ENCODE measurements around the gene NKD1.

NKD1 gene

DNA sequence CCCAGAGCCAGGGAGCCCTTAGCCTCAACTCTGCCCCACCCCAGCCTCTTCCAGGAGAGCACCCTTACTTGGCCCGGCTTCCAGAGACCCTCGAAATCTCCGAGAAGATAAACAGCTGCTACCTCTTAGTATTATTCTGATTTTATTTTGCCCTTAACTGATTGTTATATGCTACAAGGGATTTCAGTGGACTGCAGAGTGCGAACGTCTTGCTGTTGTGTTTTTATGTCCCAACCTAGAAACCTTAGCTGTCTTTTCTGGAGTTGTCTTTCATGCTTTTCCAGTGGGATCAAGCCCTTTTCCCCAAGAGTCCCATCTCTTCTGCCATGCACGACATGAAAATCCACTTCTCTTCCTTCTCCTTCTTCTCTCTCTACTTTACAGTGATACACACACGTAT is 85.9 kb downstream of the NKD1 start:
- no peak for DNase-seq

DNA sequence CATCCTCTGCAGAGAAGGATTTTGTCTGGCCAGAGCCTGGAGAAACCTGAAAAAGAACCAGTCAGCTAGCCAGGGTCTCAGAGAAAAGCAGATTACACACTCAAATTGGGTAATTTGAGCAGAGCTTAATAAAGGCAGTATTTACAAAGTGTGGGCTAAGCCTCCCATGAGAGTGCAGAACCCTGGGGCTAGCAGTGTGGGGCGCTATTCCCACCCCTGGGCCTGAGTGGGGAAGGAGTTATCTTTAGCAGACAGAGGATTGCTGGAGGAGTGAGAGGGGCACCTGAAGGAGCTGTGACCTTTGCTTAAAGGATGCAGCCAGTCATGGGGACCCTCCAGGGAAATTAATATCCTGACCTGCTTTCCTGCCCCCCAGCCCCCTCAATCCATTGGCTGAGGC is 86.8 kb downstream of the NKD1 start:
- DNase-seq: no peak

DNA sequence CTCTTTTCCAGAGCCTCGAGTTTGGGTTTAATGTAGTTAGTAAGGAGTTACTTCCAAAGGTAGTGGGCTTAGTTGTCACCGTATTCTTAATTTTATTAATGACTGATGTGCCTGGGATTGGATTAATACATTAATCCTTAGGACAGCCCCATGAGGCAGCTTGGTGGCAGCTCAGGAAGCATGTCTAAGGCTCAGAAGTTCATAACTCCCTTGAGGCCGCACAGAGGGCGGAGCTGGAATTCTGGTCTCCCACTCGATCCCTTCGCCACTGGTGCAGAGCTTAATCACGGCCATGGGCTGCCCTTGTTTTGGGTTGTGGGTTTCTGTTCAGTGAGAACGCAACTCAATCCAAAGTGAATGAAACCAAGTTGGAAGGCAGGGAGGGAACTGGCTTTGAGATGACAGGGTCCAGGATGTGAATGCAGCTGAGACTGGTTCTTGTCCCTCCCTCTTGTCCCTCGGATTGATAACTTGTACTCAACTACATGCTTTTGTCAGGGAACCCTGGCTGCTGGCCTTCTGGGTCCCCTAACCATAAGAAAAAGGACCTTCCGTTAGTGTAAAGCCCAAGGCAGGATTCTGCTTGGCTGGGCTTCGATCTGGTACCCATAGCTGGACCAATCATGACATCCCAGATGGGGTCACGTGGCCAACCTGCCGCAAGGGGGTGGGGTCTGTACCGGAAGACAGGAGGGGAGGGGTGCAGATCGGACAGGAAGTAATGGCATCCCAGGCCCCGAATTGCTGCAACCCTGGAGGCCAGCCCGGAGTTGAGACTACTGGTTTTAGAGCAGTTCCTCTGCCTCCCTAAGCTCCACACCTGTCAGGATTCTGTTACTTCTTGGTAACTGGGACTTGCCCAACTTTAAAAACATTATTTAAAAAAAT is 87.6 kb downstream of the NKD1 start:
- DNase-seq: no peak

DNA sequence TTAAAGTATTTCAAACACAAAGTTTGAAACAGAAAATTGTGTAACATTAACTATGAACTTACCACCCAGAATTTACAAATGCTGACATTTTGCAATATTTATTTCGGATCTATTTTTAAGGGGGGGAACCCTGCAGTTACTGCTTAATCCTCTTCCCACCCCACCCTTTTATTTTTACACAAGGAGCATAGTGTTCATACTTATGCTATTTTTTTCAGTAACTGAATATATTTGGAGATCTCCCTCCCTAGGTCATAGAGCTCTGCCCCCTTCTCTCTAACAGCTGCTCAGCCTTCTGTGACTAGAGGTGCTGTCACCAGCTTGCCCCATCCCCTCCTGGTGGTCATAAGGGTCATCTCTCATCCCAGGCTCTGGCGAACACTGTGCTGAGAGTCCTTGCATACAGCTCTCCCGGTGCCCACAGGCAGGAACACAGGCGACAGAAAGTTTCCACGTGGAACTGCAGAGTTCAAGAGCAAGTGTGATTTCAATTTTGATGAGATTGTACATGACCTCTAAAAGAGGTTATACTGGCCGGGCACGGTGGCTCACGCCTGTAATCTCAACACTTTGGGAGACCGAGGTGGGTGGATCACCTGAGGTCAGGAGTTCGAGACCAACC is 88.7 kb downstream of the NKD1 start:
- no peak for DNase-seq

DNA sequence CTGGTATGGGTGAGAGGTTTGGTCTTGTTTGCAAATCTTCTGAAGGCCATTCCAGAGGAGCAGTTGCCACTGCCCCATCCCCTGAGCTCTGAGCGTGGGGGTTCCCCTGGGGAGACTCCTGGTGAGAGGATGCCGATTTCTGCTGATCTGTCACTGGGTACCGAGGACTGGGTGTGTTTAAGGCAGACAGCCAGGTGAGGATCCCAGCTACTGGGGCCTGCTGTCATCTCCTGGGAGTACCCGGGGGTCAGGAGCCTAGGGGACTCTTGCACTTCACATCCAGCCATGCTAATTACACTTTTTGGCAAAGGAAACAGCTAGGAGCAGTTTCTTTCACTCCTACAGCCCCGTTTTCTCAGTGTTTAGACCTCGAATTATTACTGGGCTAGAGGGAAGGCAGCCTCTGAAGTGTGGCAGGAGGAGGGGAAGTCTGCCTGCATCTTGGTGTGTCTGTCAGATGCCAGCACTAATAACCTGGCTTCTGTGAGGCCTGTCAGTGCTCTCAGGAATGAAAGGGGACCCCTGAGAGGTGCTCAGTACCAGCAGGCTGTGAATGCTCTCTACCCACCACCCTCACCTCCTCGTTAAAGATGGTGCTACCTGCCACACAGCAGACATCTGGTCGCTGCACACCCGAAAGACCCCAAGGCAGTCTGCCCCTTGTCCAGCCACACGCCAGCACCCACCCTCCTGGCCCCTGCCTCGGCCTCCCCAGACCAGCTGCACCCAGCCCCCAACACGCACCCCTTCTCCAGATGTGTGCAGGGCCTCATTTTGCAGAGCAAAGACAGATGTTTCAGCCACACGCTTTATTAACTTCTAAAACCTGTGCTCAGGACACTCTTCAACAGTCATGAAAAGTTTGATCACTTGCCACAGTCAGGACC is 89.8 kb downstream of the NKD1 start:
- no peak for DNase-seq

DNA sequence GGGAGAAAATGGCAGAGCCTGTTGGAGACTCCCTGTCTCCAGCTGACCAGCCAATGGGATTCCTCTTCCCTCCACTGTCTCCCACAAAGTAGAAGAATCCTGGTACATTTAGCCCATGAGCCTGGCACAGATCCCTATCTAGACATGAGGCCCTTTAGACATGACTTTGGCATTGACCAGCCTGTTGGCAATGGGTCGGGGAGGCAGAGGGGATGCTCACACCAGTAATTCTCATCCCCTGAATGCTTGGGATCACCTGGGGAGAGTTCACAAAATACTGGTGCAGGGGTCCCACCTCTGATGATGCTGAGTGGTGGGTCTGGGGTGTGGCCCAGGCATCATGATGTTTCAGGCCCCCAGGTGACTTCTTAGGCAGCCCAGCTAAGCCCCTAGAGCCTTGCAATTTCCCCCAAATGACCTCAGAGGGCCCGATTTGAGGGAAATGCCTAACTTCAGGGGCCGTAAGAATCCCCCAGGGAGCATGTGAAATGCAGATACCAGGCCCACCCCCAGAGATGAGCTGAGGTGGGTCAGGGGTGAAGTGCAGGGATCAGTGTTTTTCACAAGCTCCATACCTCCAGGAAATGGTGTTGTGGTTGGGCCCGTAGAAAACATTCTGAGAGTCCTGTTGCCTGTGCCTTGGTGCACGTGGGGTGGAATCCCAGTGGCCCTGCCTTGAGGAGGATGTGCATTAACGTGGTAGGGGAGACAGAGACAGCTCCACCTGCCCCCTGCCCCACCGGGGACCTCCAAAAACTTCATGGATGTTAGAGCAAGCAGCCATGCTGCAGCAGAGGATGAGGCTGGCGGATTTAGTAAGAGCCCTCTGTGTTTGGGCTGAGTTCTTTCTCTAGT is 90.8 kb downstream of the NKD1 start:
- DNase-seq: no peak

DNA sequence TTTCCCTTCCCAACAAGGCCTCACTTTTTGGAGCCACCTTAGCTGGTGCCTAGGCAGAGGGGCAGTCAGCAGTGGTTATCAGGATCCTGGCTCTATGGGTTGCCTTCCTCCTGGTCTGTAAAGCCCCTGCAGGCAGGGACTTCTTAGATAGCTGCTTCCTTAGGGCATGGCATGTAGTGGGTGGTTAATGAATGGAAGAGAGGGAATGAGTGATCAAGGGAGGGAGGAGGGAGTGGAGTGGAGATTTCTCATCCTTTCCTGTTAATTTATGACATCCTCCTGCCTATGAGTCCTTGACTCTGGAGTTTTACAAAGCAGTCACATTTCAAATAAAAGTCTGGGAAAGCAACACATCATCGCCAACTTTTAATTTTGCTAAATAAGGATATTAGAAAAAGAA is 92.2 kb downstream of the NKD1 start:
- no peak for DNase-seq

DNA sequence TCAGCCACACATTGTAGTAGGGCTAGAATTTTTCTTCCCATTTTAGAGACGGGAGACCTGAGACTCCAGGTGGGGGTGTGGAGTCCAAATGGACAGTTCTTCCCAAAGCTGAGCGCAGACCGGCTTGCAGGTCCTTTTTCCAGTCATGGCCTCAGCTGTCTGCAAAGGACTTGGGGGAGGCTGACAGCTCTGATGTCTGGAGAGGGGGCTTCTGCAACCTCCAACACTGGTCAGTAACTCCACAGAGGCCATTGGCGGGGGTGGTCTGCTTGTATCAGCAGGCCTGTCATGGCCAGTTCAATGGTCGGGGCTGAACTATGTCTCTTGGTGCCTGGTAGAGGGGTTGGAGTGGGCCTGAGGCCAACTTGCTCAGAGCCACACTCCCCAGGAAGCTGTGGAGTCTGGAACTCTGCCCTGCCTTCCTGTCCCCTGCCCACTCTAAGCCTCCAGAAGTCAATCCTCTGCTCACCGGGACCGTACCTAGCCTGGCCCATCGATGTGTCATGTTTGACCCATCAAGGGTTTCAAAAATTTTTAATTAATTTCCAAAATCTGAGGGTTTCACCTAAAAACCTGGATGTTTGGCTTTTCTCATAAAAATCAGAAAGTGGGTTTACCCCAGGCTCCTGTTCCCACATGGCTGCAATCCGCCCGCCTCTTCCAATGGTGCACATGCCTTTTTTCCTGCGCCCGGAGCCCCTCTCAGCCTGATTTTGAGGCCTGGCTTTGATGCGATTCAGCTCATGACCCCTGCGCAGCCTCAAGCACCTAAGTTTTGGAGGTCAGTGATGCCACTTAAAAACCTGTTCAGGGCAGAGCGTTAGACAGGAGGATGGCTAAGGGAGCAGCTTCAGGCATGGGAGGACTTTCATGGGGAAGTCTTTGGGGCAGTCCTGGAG is 93.0 kb downstream of the NKD1 start:
- no peak for DNase-seq

DNA sequence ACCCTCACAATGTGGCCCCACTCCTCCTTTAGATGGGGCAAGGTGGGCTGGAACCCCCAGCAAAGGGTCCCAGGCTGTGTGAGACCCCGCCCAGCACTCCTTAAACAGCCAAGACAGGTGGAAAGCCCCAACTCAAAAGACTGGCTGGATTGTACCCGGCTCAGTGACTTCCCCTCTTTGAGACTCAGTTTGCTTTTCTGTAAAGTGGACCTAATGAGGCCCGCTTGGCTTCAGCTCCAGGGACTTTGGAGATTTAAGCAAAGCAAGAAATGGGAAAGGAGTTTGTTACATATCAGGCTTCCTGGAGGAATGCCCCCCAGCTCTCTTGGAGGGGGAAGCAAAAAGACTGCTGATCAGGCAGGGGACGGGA is 93.6 kb downstream of the NKD1 start:
- DNase-seq: no peak

DNA sequence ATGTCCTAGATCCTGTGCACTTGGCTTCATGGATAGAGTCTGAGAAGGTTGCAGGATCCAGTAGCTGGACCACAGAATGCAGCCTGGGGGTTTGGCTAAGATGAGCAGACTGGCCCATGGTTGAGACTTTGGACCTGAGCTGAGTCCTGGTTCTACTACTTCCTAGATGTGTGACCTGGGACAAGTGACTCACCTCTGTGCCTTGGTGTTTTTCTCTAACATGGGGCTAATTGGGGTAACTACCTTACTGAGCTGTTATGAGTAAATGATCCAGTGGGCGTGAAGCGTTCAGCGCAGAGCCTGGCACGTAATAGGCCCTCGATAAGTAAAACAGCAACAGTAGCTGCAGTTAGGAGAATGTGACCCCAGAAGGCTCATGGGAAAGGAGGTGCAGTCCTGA is 94.2 kb downstream of the NKD1 start:
- no peak for DNase-seq

DNA sequence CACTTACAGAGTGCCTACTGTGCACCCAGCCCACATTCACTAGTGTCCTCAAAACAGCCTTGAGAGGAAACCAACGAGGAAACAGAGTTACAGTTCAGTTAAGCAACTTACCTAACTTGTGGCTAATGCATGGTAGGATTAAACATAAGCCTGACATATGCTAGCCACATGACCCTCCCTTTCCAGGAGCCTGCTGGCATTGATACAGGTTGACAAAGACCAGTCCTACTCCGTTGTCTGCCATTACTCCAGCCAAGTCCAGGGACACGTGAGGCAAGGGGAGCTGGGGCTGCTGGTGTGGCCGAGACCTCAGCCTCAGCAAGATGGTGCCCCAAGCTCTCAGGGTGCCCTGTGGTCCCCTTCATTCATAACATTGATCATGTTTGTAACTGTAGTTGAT is 95.0 kb downstream of the NKD1 start:
- no peak for DNase-seq

DNA sequence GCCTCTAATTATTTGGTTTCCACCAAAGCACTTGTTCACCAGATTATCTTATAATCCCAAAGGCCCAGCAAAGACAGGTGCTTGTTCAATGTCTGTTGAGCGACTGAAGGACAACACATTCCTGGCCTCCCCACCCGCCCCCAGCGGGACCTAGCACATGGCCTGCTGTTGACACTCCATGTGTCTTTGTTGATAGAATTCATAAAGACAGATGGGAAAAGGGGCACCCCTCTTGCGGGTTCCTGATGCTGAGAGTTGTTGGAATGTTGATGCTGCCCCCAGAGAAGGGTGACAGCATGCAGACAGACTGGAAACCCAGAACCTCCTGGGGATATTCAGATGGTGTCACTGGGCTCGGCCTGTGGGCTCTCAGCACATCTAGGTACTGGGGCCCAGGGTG is 96.0 kb downstream of the NKD1 start:
- no peak for DNase-seq

DNA sequence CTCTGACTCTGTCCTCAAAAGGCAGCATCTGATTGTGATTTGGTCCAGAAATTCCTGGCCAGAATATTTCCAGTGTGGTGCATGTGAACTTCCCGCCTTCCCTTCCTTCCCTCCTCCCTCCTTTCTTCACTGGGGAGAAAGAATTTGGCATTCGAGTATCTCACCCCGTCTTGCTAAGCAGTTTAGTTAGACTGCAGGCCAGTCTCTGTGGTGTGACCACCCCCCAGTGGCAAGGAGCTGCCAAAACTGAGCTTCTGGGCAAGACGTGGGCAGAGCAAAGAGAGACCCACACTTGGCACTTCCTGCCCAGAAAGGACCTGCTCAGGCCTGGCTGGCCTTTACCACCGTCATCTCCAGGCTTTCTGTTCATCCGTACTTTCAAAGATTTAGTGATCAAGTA is 96.5 kb downstream of the NKD1 start:
- DNase-seq: no peak

DNA sequence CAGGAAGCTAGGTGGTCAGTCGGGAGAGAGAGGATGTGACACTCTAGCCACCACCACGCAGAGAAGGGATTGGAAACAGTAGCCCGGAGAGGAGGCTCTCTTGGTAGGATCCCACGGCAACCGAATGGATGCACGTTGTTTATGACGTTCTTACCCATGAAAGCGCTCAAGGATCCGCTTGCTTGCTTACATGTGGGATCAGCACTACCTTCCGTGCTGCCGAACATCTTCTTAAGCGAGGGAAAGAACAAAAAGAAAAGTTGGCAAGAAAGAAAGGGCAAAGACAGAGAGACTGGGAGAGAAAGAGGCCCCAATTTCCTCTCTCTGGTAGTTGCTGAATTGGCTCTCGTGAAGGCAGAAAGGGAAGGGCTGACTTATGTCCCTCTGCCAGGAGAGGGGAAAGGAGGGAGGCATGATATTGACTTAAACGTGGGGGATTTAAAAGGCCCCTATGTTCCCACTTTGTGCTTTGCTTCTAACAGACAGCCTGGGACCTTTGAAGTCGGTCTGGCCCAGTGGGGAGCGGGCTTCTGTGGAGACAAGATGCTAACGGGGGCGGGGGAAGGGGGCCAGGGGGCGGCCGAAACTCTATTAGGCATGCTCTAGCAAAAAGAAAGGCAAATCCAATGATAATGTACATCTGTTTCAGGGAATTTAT is 97.5 kb downstream of the NKD1 start:
- no peak for DNase-seq

DNA sequence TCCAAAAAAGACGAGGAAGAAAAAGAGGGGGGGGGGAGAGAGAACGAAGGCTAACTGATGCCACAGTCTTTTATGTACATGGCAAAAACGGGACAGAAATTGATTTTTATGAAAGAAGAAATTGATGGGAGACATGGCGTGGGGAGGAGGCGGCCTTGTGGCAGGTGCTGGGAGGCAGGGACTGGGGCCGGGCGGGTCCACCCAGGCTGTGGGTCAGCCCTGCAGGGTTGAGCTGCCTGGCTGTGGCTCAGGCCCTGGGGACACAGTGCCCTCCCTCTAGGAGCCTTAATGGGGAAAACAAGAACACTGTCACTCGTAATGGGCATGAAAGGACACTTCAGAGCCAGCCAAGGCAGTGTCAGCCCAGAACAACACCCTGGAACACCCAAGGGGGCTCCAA is 98.1 kb downstream of the NKD1 start:
- no peak for DNase-seq

DNA sequence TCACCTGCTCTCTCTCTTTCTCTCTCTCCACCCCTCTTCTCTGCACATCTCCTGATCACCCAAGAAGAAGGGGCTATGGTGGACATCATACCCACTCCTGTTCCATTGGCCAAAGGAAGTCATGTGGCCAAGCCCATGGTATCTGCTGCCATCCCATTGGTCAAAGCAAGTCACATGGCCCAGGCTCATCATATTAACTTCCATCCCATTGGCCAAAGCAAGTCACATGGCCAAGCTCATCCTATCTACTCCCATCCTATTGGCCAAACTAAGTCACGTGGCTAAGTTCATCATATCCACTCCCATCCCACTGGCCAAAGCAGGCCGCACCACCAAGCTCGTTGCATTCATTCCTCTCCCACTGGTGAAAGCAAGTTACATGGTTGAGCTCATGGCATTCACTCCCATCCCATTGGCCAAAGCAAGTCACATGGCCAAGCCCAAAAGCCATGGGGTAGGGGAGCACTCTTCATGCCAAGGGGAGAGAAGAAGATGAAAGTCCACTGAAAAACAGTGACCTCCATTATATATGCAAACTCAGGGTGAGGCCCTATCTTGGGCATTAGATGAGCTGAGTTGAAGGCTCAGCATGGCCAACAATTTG is 103.7 kb downstream of the NKD1 start:
- no peak for DNase-seq

DNA sequence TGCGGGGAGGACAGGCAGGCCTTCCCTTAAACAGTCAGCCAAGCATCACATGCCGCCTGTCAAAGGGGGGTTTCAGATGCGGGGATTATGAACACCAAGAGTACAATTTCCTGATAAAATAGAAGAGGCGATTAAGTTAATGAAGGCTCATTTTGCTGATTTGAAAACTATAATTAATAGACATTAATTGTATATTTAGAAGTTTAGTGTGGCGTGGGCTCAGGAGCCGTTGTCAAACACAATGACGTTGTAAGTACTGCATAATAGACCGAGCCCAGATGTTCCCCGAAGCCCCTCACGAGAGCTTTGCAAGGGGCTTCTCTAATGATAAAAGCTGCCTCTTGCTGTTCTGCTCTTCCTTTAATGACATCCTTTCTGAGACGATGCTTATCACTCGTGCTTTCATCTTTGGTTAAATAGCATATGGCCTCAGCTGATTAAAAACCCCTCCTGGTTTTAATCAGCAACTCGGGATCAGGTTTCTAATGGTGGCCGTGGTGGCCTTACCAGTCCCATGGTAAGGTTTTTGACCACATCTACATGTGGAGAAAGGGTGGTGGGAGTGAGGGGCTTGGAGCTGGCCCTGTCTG is 104.7 kb downstream of the NKD1 start:
- no peak for DNase-seq

DNA sequence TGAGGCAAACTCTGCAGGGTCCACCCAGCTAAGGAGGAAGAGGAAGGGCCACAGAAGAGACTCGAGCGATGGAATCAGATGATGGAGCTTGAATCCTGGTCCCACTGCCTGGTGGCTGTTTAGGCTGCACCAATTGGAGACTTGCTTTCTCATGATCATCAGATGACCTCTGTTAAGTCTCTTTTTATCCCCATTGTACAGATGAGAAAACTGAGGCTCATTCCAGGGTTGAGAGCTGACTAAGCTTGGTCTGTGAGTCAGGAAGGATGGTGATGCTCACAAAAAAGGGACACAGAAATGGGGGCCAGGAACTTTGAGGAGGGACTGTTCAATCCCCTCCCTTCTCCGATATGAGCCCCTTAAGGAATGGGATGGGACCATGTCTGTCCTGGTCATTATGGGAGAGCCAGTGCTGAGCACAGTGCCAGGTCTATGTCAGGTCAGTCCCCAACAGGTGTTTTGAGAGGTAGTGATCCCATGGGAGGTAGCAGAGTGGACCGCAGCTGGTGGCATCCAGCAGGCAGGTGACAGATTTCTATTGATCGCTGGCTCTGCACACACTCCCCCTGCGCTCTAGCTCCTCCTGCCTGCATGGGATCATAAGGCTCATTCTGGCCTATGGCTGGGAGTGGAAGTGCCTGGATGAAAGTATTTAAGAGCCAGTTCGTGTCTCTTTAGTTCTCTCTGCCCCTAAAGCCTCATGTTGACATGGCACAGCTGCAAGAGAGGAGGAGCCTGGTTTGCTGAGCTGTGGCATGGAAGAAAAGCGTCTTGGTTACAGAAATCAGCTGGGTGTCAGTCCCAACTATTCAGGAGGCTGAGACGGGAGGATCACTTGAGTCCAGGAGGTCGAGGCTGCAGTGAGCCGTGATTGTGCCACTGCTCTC is 105.7 kb downstream of the NKD1 start:
- no peak for DNase-seq

DNA sequence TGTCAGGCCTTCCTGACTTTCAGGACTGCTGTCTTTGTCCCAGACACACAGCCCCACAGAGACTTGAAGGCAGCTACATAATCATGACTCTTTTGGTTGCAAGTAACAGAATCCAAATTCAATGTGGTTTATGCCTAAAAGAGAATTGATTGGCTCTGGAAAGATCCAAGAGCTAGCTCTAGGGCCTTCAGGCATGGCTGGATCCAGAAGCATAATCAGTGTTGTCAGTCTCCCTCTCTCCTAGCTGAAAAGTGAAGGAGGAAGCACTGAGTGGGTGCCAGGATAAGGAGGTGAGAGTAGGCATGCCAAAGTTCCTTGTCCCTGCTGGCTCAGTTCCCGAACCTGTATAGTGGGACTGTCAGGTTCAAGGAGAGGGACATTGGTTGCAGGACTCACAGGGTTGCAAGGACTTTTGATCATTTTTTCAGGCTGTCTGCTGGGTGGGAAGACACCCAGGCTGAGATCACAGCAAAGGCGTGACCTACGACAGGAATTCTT is 107.4 kb downstream of the NKD1 start:
- DNase-seq: no peak
